ENCODE results near the gene DNAJC18. TPM values are rescaled to one million over a fixed set of nuclear protein-coding genes. Genes with fewer than 3 reads are reported as not detected.

The DNAJC18 gene
- total RNA-seq, 4 donors from 2014 or later: 0.35 to 23.9 (median 3.4) TPM

- H3K4me3 ChIP-seq: no peak overlapping the region
- peak in 1 of 3 donors; percentile 43 for DNase-seq
- peaks cover 0 to 8% of the 10 kb centered on the region in 2 donors for H3K27me3 ChIP-seq
- H3K4me1 ChIP-seq: peaks cover 0 to 38% (median 10%) of the 10 kb centered on the region in 4 donors
- no peaks in the 10 kb centered on the region for H3K36me3 ChIP-seq
- TF ChIP-seq, protein P1, sequence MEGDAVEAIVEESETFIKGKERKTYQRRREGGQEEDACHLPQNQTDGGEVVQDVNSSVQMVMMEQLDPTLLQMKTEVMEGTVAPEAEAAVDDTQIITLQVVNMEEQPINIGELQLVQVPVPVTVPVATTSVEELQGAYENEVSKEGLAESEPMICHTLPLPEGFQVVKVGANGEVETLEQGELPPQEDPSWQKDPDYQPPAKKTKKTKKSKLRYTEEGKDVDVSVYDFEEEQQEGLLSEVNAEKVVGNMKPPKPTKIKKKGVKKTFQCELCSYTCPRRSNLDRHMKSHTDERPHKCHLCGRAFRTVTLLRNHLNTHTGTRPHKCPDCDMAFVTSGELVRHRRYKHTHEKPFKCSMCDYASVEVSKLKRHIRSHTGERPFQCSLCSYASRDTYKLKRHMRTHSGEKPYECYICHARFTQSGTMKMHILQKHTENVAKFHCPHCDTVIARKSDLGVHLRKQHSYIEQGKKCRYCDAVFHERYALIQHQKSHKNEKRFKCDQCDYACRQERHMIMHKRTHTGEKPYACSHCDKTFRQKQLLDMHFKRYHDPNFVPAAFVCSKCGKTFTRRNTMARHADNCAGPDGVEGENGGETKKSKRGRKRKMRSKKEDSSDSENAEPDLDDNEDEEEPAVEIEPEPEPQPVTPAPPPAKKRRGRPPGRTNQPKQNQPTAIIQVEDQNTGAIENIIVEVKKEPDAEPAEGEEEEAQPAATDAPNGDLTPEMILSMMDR (IDR thresholded peaks at IDR 0.05): no peak
- no peak for TF ChIP-seq POLR2A (IDR thresholded peaks at IDR 0.05)
- H3K27ac ChIP-seq: no peak overlapping the region
- no peaks in the 10 kb centered on the region for H3K9me3 ChIP-seq
These were observed 42.6 kb downstream of the DNAJC18 start for GRCh38 chr5:139396691-139397090.

DNA sequence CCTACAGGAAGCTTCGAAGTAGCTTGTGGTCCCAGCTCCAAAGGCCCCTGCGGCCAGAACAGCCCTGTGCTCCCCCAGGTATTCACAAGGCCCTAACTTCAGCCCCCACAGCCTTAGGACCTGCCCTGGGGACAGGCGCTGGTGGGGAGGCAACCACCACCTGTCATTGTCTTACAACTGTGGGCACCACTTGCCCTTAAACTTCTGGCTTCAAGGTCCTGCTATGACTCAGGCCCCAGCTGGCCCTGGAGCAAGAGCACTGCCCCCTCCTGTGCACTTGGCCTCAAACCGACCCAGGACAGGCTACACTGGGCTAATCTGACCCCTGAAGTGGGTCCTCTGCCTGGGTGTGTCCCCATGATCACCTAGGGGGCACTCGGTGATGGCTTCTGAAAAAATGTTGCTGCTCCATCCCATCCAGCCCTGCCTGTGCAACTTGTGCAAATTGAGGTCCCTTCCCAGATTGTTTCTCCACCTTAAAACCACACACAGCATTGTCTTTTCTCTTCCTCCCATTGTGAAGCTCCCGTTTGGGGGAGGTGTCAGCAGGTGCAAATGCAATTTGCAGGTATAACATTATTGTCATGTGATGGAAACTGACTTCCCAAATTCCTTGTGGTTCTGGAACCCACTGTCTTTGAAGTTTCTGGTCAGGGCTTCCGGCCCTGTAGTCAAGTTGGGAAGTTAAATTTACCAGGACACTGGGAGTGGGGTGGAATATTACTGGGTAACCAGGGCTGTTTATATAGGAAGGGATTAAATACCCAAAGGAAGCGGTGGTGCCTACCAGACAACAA is 43.3 kb downstream of the DNAJC18 start:
- Histone ChIP-seq H3K9me3 (no peaks in the 10 kb centered on the region), H3K4me1 (peaks cover 0 to 45% (median 14%) of the 10 kb centered on the region in 4 donors), H3K27ac (no peak overlapping the region), H3K4me3 (no peak overlapping the region), H3K27me3 (peaks cover 0 to 8% of the 10 kb centered on the region in 2 donors), H3K36me3 (no peaks in the 10 kb centered on the region)
- no peak for TF ChIP-seq POLR2A (IDR thresholded peaks at IDR 0.05)
- TF ChIP-seq, protein P1 (IDR thresholded peaks at IDR 0.05): no peak
- DNase-seq: peak in 1 of 3 donors; percentile 40

GRCh38 chr5:139394654-139395566 is 44.4 kb downstream of the DNAJC18 start, which contains the start of gene PROB1:
TSS of gene PROB1 (minus strand) at chr5:139395104. CDS start at chr5:139395081, 23 bp downstream.
- Histone ChIP-seq H3K4me1 (peaks cover 0 to 47% (median 19%) of the 10 kb centered on the region in 4 donors), H3K9me3 (no peaks in the 10 kb centered on the region), H3K36me3 (no peaks in the 10 kb centered on the region), H3K4me3 (peak within 1 kb of the TSS; percentile 48 to 74 (median 54)), H3K27me3 (peaks cover 0 to 8% of the 10 kb centered on the region in 2 donors), H3K27ac (peak within 1 kb of the TSS in 1 of 4 donors; percentile 61)
- DNase-seq: no peak
- TF ChIP-seq POLR2A (IDR thresholded peaks at IDR 0.05): no peak
- TF ChIP-seq, protein P1 (IDR thresholded peaks at IDR 0.05): no peak

GRCh38 chr5:139394123-139394653 is 45.1 kb downstream of the DNAJC18 start:
- no peaks in the 10 kb centered on the region for H3K36me3 ChIP-seq
- peak overlapping the region; percentile 48 to 74 (median 54) for H3K4me3 ChIP-seq
- H3K9me3 ChIP-seq: no peaks in the 10 kb centered on the region
- H3K27ac ChIP-seq: peak overlapping the region in 1 of 4 donors; percentile 61
- H3K27me3 ChIP-seq: peaks cover 0 to 8% of the 10 kb centered on the region in 2 donors
- peaks cover 0 to 50% (median 19%) of the 10 kb centered on the region in 4 donors for H3K4me1 ChIP-seq
- DNase-seq: peak in 1 of 3 donors; percentile 80
- no peak for TF ChIP-seq POLR2A (IDR thresholded peaks at IDR 0.05)
- TF ChIP-seq, protein P1 (IDR thresholded peaks at IDR 0.05): peak in 3 of 6 experiments; percentile 51 to 63 (median 59)

GRCh38 chr5:139393497-139394122 is 45.7 kb downstream of the DNAJC18 start:
- Histone ChIP-seq H3K36me3 (no peaks in the 10 kb centered on the region), H3K27me3 (peaks cover 0 to 8% of the 10 kb centered on the region in 2 donors), H3K9me3 (no peaks in the 10 kb centered on the region), H3K4me3 (peak overlapping the region; percentile 48 to 74 (median 54)), H3K27ac (peak overlapping the region in 1 of 4 donors; percentile 86), H3K4me1 (peaks cover 0 to 56% (median 19%) of the 10 kb centered on the region in 4 donors)
- DNase-seq: peak in 1 of 3 donors; percentile 59
- TF ChIP-seq, protein P1 (IDR thresholded peaks at IDR 0.05): no peak
- no peak for TF ChIP-seq POLR2A (IDR thresholded peaks at IDR 0.05)
